HCT116 (cell line): ENCODE measurements around the gene SYTL3. TPM values are rescaled to one million over a fixed set of nuclear protein-coding genes. Genes with fewer than 3 reads are reported as not detected.
A peak's percentile ranks its signal among the peaks of the same experiment; 100 is the strongest.

ENCODE experiments used
- ATAC-seq: fragments of 200-7000 bp; cut with Tn5 transposase; 2 replicates; pipeline ENCODE4 v1.9.1; 2020; ENCODE audit warnings: mild to moderate bottlenecking, moderate library complexity
- BruUV-seq: library from RNA; stranded (reverse); fragments of 400-500 nt; replicated peaks from 2 replicates; lab custom pipeline; 2021; lab: Mats Ljungman, UMichigan
- CTCF ChIA-PET: fragments of 300-600 bp; sonication (Branson Sonifier 250); formaldehyde crosslinking; loops from one replicate; lab custom pipeline; 2021; ENCODE audit warnings: antibody characterized with exemption; lab: Charles Lee
- POLR2A ChIA-PET: fragments of 300-600, 350-600 bp; sonication (Branson Sonifier 250); formaldehyde crosslinking; loops from one replicate; lab custom pipeline; 2021; ENCODE audit warnings: antibody characterized with exemption; lab: Charles Lee
- RAD21 ChIA-PET, 2 experiments: fragments of 300-600 bp; sonication (Branson Sonifier 250); formaldehyde crosslinking; loops; one replicate each; lab custom pipeline; 2023; ENCODE audit warnings: low total read pairs in 2 of 2; ENCODE audit not compliant: uncharacterized antibody in 2 of 2, unreplicated experiment in 2 of 2, low non-redundant PET in 1 of 2; lab: Charles Lee
- DNase-seq: peaks from one replicate; pipeline ENCODE4 v3.0.0-alpha.2; 2010; ENCODE audit warnings: low read depth, low spot score
- H2AFZ ChIP-seq: fragments of 200-600 bp; shearing (Covaris generic), sonication (generic); 2 replicates; pipeline ENCODE4 v1.6.1; 2017; ENCODE audit warnings: low read depth, mixed run types, mixed read lengths, antibody characterized with exemption, low read length; ENCODE audit not compliant: poor library complexity, severe bottlenecking
- H3K27ac ChIP-seq: 2 replicates; pipeline ENCODE4 v1.5.1; 2012; ENCODE audit warnings: low read depth, low read length
- H3K27me3 ChIP-seq: fragments of 200-600 bp; sonication (generic); 2 replicates; pipeline ENCODE4 v1.6.1; 2016; ENCODE audit warnings: mixed run types, low read length, mixed read lengths; ENCODE audit not compliant: insufficient read depth
- H3K36me3 ChIP-seq, 2 experiments: fragments of 200-500 bp in 1 of 2; fragments of 200-600 bp in 1 of 2; sonication (Bioruptor generic) in 1 of 2; sonication (generic) in 1 of 2; 2 replicates each; pipeline versions ENCODE4 v1.5.1 to v1.6.1; 2014 to 2016; ENCODE audit warnings: low read length in 2 of 2, inconsistent platforms in 1 of 2, mixed read lengths in 1 of 2, mixed run types in 1 of 2; ENCODE audit not compliant: insufficient read depth in 2 of 2, control insufficient read depth in 1 of 2
- H3K4me1 ChIP-seq, 2 experiments: fragments of 200-600 bp in 1 of 2; sonication (generic) in 1 of 2; 2 replicates each; pipeline versions ENCODE4 v1.5.1 to v1.6.1; 2012 to 2017; ENCODE audit warnings: low read length in 2 of 2, inconsistent platforms in 1 of 2, mild to moderate bottlenecking in 1 of 2, mixed read lengths in 1 of 2, mixed run types in 1 of 2, moderate library complexity in 1 of 2; ENCODE audit not compliant: insufficient read depth in 2 of 2, control insufficient read depth in 1 of 2
- H3K4me2 ChIP-seq: fragments of 200-600 bp; sonication (generic); 2 replicates; pipeline ENCODE4 v1.6.1; 2017; ENCODE audit warnings: mixed run types, low read length, mixed read lengths
- H3K4me3 ChIP-seq, 2 experiments: fragments of 200-600 bp in 1 of 2; sonication (generic) in 1 of 2; replicated peaks in 1 of 2; 2 replicates each; pipeline ENCODE4 v1.5.1; 2011 to 2016; ENCODE audit warnings: low read length in 2 of 2, control low read depth in 1 of 2, low read depth in 1 of 2, mild to moderate bottlenecking in 1 of 2, mixed read lengths in 1 of 2, mixed run types in 1 of 2
- H3K79me2 ChIP-seq: fragments of 200-600 bp; sonication (generic); 2 replicates; pipeline ENCODE4 v1.6.1; 2017; ENCODE audit warnings: mild to moderate bottlenecking, mixed run types, low read length, moderate library complexity, mixed read lengths; ENCODE audit not compliant: insufficient read depth
- H3K9ac ChIP-seq: fragments of 200-600 bp; sonication (generic); 2 replicates; pipeline ENCODE4 v1.6.1; 2016; ENCODE audit warnings: low read length, mixed read lengths
- H3K9me2 ChIP-seq: fragments of 200-600 bp; sonication (generic), shearing (Covaris generic); 2 replicates; pipeline ENCODE4 v1.6.1; 2017; ENCODE audit warnings: mixed run types, mild to moderate bottlenecking, moderate library complexity; ENCODE audit not compliant: insufficient read depth
- H3K9me3 ChIP-seq, 2 experiments: fragments of 200-500 bp in 1 of 2; fragments of 200-600 bp in 1 of 2; sonication (Bioruptor generic) in 1 of 2; sonication (generic) in 1 of 2; 2 replicates each; pipeline ENCODE4 v1.6.1; 2014 to 2017; ENCODE audit warnings: low read length in 2 of 2, mixed read lengths in 2 of 2, inconsistent platforms in 1 of 2, low read depth in 1 of 2, mild to moderate bottlenecking in 1 of 2, mixed run types in 1 of 2, moderate library complexity in 1 of 2; ENCODE audit not compliant: control insufficient read depth in 1 of 2, insufficient read depth in 1 of 2
- H4K20me1 ChIP-seq: fragments of 200-600 bp; sonication (generic), shearing (Covaris generic); 2 replicates; pipeline ENCODE4 v1.6.1; 2017; ENCODE audit warnings: mixed run types, mild to moderate bottlenecking, moderate library complexity; ENCODE audit not compliant: insufficient read depth
- EGR1 ChIP-seq: IDR thresholded peaks from 2 replicates; pipeline ENCODE4 v1.6.1; 2012; ENCODE audit warnings: low read depth
- EZH2phosphoT487 ChIP-seq: fragments of 200-600 bp; IDR thresholded peaks from 2 replicates; pipeline ENCODE4 v1.6.1; 2018; ENCODE audit warnings: antibody characterized with exemption, borderline replicate concordance
- FOSL1 ChIP-seq: IDR thresholded peaks from 2 replicates; pipeline ENCODE4 v1.6.1; 2012; ENCODE audit warnings: low read depth
- MAX ChIP-seq: IDR thresholded peaks from 2 replicates; pipeline ENCODE4 v1.6.1; 2012
- RAD21 ChIP-seq: IDR thresholded peaks from 2 replicates; pipeline ENCODE4 v1.6.1; 2012; ENCODE audit warnings: low read depth, mild to moderate bottlenecking
- YY1 ChIP-seq: IDR thresholded peaks from 2 replicates; pipeline ENCODE4 v1.6.1; 2011; ENCODE audit warnings: low read length, low read depth, moderate library complexity, mild to moderate bottlenecking; ENCODE audit not compliant: insufficient replicate concordance; ENCODE audit errors: extremely low read depth
- ZNF274 ChIP-seq: fragments of 200-500 bp; sonication (Bioruptor generic); IDR thresholded peaks from 2 replicates; pipeline ENCODE4 v1.6.1; 2014; ENCODE audit warnings: mild to moderate bottlenecking, low read depth, low read length, inconsistent platforms
- intact Hi-C: fragments of 100-400 bp; cut with micrococcal nuclease; formaldehyde crosslinking; loops from 2 replicates; pipeline ENCODE4 v1.10.0; 2022
- total RNA-seq: library from RNA; stranded (reverse); gene quantifications from one replicate; pipeline ENCODE4 v1.2.1, GENCODE V29; 2021; ENCODE audit not compliant: unreplicated experiment
- TF ChIP-seq, protein P1 (sequence below): IDR thresholded peaks from 2 replicates; pipeline ENCODE4 v1.6.1; 2012

SYTL3 gene
- total RNA-seq, 1 experiment from 2014 or later: 55.3 TPM

GRCh38 chr6:158645064-158646022, 4.5 kb upstream of the SYTL3 start:
- ChIA-PET POLR2A (interaction anchor here (0.6 to 2.3 kb wide), 7 partner anchors 27 to 424 kb away, joined by 3 to 9 read pairs (median 3); no protein-coding TSS in a partner anchor), RAD21 (interaction anchor here in 1 of 2 experiments (1.1 to 1.2 kb wide), 2 partner anchors 27 to 45 kb away, joined by 4 to 5 read pairs; no protein-coding TSS in a partner anchor), CTCF (interaction anchor here (1.0 to 3.4 kb wide), 6 partner anchors 15 to 431 kb away, joined by 3 to 12 read pairs (median 8); no protein-coding TSS in a partner anchor)
- TF ChIP-seq ZNF274: no peak
- TF ChIP-seq RAD21: no peak
- no peak for TF ChIP-seq EZH2phosphoT487
- TF ChIP-seq MAX: no peak
- TF ChIP-seq FOSL1: no peak
- no peak for TF ChIP-seq YY1
- TF ChIP-seq, protein P1, sequence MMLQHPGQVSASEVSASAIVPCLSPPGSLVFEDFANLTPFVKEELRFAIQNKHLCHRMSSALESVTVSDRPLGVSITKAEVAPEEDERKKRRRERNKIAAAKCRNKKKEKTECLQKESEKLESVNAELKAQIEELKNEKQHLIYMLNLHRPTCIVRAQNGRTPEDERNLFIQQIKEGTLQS: no peak
- TF ChIP-seq EGR1: no peak
- Histone ChIP-seq H3K9ac (peak overlapping the region; percentile 97), H3K36me3 (peaks cover 0 to 4% of the 10 kb centered on the region in 2 experiments; a peak in 2 of 4 replicates), H3K79me2 (peaks cover 58% of the 10 kb centered on the region), H3K9me3 (no peaks in the 10 kb centered on the region), H3K4me2 (peak overlapping the region; percentile 89), H3K4me3 (peak overlapping the region; percentile 89 to 91), H3K9me2 (no peaks in the 10 kb centered on the region), H3K27me3 (no peaks in the 10 kb centered on the region), H2AFZ (no peak overlapping the region), H4K20me1 (no peaks in the 10 kb centered on the region), H3K4me1 (peaks cover 65 to 80% of the 10 kb centered on the region in 2 experiments), H3K27ac (peak overlapping the region; percentile 97)
- intact Hi-C loops: loop anchor here (10.0 kb wide), 1 partner anchor 349 kb away; no protein-coding TSS in a partner anchor
- BruUV-seq: TSS peak; percentile 86
- DNase-seq: no peak
- no peak for ATAC-seq
